Astrocyte (in vitro differentiated cells and primary cell): ENCODE data around the gene TSPEAR. TPM values are rescaled to one million over a fixed set of nuclear protein-coding genes. Genes with fewer than 3 reads are reported as not detected.
"Not testable (repeated sequence)": the region's sequence is repeated elsewhere in the genome, so short reads cannot be mapped to it uniquely, and the experiment has no call there.

Experiments used
- DNase-seq: peaks from one replicate; pipeline ENCODE4 v3.0.0-alpha.2; 2010; ENCODE audit warnings: low read depth
- FAIRE-seq: peaks from 2 replicates; lab custom pipeline; 2011; peaks lifted over from hg19 to GRCh38; lab: Jason Lieb, UNC
- H2AFZ ChIP-seq: 2 replicates; pipeline ENCODE4 v1.6.0; 2012; ENCODE audit warnings: low read depth, low read length, inconsistent platforms
- H3K27ac ChIP-seq: 2 replicates; pipeline ENCODE4 v1.5.1; 2011; ENCODE audit warnings: low read depth, low read length, inconsistent platforms
- H3K27me3 ChIP-seq: 2 replicates; pipeline ENCODE4 v1.6.0; 2011; ENCODE audit warnings: low read length, inconsistent platforms; ENCODE audit not compliant: insufficient read depth
- H3K36me3 ChIP-seq: 2 replicates; pipeline ENCODE4 v1.5.1; 2011; ENCODE audit warnings: low read length, inconsistent platforms; ENCODE audit not compliant: insufficient read depth
- H3K4me1 ChIP-seq: 2 replicates; pipeline ENCODE4 v1.5.1; 2011; ENCODE audit warnings: low read length, inconsistent platforms; ENCODE audit not compliant: insufficient read depth
- H3K4me2 ChIP-seq: 2 replicates; pipeline ENCODE4 v1.6.0; 2012; ENCODE audit warnings: low read length, inconsistent platforms
- H3K4me3 ChIP-seq: 2 replicates; pipeline ENCODE4 v1.5.1; 2011; ENCODE audit warnings: low read depth, mild to moderate bottlenecking, low read length, inconsistent platforms; ENCODE audit not compliant: insufficient read depth
- H3K79me2 ChIP-seq: 2 replicates; pipeline ENCODE4 v1.6.0; 2012; ENCODE audit warnings: mild to moderate bottlenecking, low read length, inconsistent platforms; ENCODE audit not compliant: insufficient read depth
- H3K9ac ChIP-seq: 2 replicates; pipeline ENCODE4 v1.6.0; 2012; ENCODE audit warnings: mild to moderate bottlenecking, low read length, inconsistent platforms
- H3K9me3 ChIP-seq: 2 replicates; pipeline ENCODE4 v1.5.1; 2012; ENCODE audit warnings: low read depth, mild to moderate bottlenecking, low read length, inconsistent platforms; ENCODE audit not compliant: insufficient read depth
- H4K20me1 ChIP-seq: 2 replicates; pipeline ENCODE4 v1.6.0; 2012; ENCODE audit warnings: low read length, inconsistent platforms; ENCODE audit not compliant: insufficient read depth
- H3K27ac Mint-ChIP-seq: one replicate; pipeline ENCODE4 v1.8.0; 2021; ENCODE audit warnings: mild to moderate bottlenecking, mixed read lengths; ENCODE audit not compliant: unreplicated experiment
- H3K27me3 Mint-ChIP-seq: one replicate; pipeline ENCODE4 v1.8.0; 2021; ENCODE audit warnings: low read depth, mixed read lengths; ENCODE audit not compliant: unreplicated experiment
- H3K36me3 Mint-ChIP-seq: one replicate; pipeline ENCODE4 v1.8.0; 2021; ENCODE audit warnings: low read depth, mixed read lengths; ENCODE audit not compliant: unreplicated experiment
- H3K4me1 Mint-ChIP-seq: one replicate; pipeline ENCODE4 v1.8.0; 2021; ENCODE audit warnings: low read depth, mixed read lengths; ENCODE audit not compliant: unreplicated experiment
- H3K4me3 Mint-ChIP-seq: one replicate; pipeline ENCODE4 v1.8.0; 2021; ENCODE audit warnings: mild to moderate bottlenecking, moderate library complexity, mixed read lengths; ENCODE audit not compliant: unreplicated experiment
- H3K9me3 Mint-ChIP-seq: one replicate; pipeline ENCODE4 v1.8.0; 2021; ENCODE audit warnings: mild to moderate bottlenecking, mixed read lengths; ENCODE audit not compliant: unreplicated experiment
- CTCF ChIP-seq: IDR thresholded peaks from 2 replicates; pipeline ENCODE4 v1.5.1; 2011; ENCODE audit warnings: low read depth, mild to moderate bottlenecking, inconsistent platforms, low read length, moderate library complexity; ENCODE audit not compliant: insufficient read depth
- EZH2 ChIP-seq: IDR thresholded peaks from 2 replicates; pipeline ENCODE4 v1.6.1; 2012; ENCODE audit warnings: mild to moderate bottlenecking, low read length, inconsistent platforms; ENCODE audit not compliant: insufficient read depth
- total RNA-seq: library from RNA; stranded (reverse); gene quantifications from 2 replicates; pipeline ENCODE4 v1.2.1, GENCODE V29; 2021

TSPEAR gene
- total RNA-seq, 1 donor from 2014 or later: not detected

- no peak for TF ChIP-seq CTCF
- TF ChIP-seq EZH2: no peak
- no peak overlapping the region for H3K9ac ChIP-seq
- no peaks in the 10 kb centered on the region for H4K20me1 ChIP-seq
- no peak overlapping the region for H2AFZ ChIP-seq
- Mint-ChIP-seq H3K4me3 (no peak overlapping the region), H3K9me3 (peaks cover 29% of the 10 kb centered on the region), H3K36me3 (peaks cover 6% of the 10 kb centered on the region), H3K4me1 (peaks cover 4% of the 10 kb centered on the region), H3K27me3 (peaks cover 11% of the 10 kb centered on the region), H3K27ac (peak overlapping the region; percentile 58)
- DNase-seq (no peak), FAIRE-seq (no peak)
- H3K4me3 ChIP-seq: no peak overlapping the region
- no peaks in the 10 kb centered on the region for H3K27me3 ChIP-seq
- peaks cover 14% of the 10 kb centered on the region for H3K9me3 ChIP-seq
- no peak overlapping the region for H3K4me2 ChIP-seq
- no peaks in the 10 kb centered on the region for H3K4me1 ChIP-seq
- no peaks in the 10 kb centered on the region for H3K36me3 ChIP-seq
- no peaks in the 10 kb centered on the region for H3K79me2 ChIP-seq
- no peak overlapping the region for H3K27ac ChIP-seq
Observed at GRCh38 chr21:44574457-44575306, 136.7 kb downstream of the TSPEAR start.

GRCh38 chr21:44573630-44574456 is 137.5 kb downstream of the TSPEAR start, which contains the start of gene KRTAP10-4:
KRTAP10-4 (plus strand) TSS chr21:44573729; CDS start chr21:44573759, 30 bp downstream.
- not testable (repeated sequence) for H4K20me1 ChIP-seq, H3K4me1 ChIP-seq, H2AFZ ChIP-seq, H3K4me1 Mint-ChIP-seq, H3K27me3 ChIP-seq, H3K9ac ChIP-seq, H3K36me3 ChIP-seq, H3K4me3 ChIP-seq, H3K27ac Mint-ChIP-seq, H3K4me2 ChIP-seq, H3K27ac ChIP-seq, DNase-seq, H3K79me2 ChIP-seq, FAIRE-seq, H3K36me3 Mint-ChIP-seq
- peaks cover 16% of the 10 kb centered on the region for H3K27me3 Mint-ChIP-seq
- H3K9me3 Mint-ChIP-seq: peaks cover 30% of the 10 kb centered on the region
- peak within 1 kb of the TSS; percentile 28 for H3K4me3 Mint-ChIP-seq
- peaks cover 14% of the 10 kb centered on the region for H3K9me3 ChIP-seq

- H3K27me3 Mint-ChIP-seq: peaks cover 16% of the 10 kb centered on the region
- DNase-seq: peak; percentile 10
Observed at GRCh38 chr21:44572959-44573583, 138.3 kb downstream of the TSPEAR start.

More at GRCh38 chr21:44572959-44573583, 138.3 kb downstream of the TSPEAR start:
- H3K9me3 ChIP-seq: peaks cover 14% of the 10 kb centered on the region
- H3K27ac ChIP-seq: no peak overlapping the region
- H4K20me1 ChIP-seq: no peaks in the 10 kb centered on the region
- H3K4me1 ChIP-seq: no peaks in the 10 kb centered on the region
- TF ChIP-seq EZH2 (no peak), CTCF (no peak)
- no peaks in the 10 kb centered on the region for H3K27me3 ChIP-seq
- H3K36me3 ChIP-seq: no peaks in the 10 kb centered on the region
- no peak overlapping the region for H3K9ac ChIP-seq
- no peak overlapping the region for H3K4me3 ChIP-seq
- no peak overlapping the region for H2AFZ ChIP-seq
- H3K4me1 Mint-ChIP-seq: peaks cover 4% of the 10 kb centered on the region
- no peak for FAIRE-seq
- no peaks in the 10 kb centered on the region for H3K79me2 ChIP-seq
- peaks cover 27% of the 10 kb centered on the region for H3K9me3 Mint-ChIP-seq
- H3K4me2 ChIP-seq: no peak overlapping the region
- peak overlapping the region; percentile 28 for H3K4me3 Mint-ChIP-seq
- peaks cover 6% of the 10 kb centered on the region for H3K36me3 Mint-ChIP-seq
- no peak overlapping the region for H3K27ac Mint-ChIP-seq
